HL-60 (cell line): Measurements from ENCODE around the gene CHD1.

Experiments
- CTCF ChIP-seq: IDR thresholded peaks from one replicate; pipeline ENCODE4 v1.5.1; 2011; ENCODE audit warnings: low read length, control low read depth, inconsistent platforms; ENCODE audit not compliant: insufficient read depth
- POLR2AphosphoS5 ChIP-seq: IDR thresholded peaks from 2 replicates; pipeline ENCODE4 v1.6.1; 2012; ENCODE audit warnings: low read depth

- no peak for TF ChIP-seq CTCF
- TF ChIP-seq POLR2AphosphoS5 = no peak
Observed at GRCh38 chr5:98923966-98924365, 4.8 kb downstream of the CHD1 start.
